NOMO-1 treated with DMSO at 0.1 percent for 48 hours (cell line): ENCODE results near the gene ASB13.
A peak's percentile ranks its signal among the peaks of the same experiment; 100 is the strongest.
"Not testable (repeated sequence)": the region's sequence is repeated elsewhere in the genome, so short reads cannot be mapped to it uniquely, and the experiment has no call there.

Experiments used
- DNase-seq: peaks from one replicate; lab custom pipeline; 2025; ENCODE audit not compliant: unreplicated experiment; lab: John Stamatoyannopoulos, UW

ASB13 gene

GRCh38 chr10:5625992-5626777 lies 40.2 kb downstream of the ASB13 start:
- no peak for DNase-seq

- no peak for DNase-seq
Measured at GRCh38 chr10:5624701-5625100, 41.7 kb downstream of the ASB13 start.

- DNase-seq: peak; percentile 60
Measured at GRCh38 chr10:5623081-5623748, 43.2 kb downstream of the ASB13 start.

GRCh38 chr10:5622186-5622960 lies 44.0 kb downstream of the ASB13 start:
- no peak for DNase-seq

GRCh38 chr10:5621371-5621770 lies 45.0 kb downstream of the ASB13 start:
- DNase-seq: not testable (repeated sequence)

- DNase-seq: no peak
Measured at GRCh38 chr10:5620966-5621365, 45.4 kb downstream of the ASB13 start.

- no peak for DNase-seq
Measured at GRCh38 chr10:5620223-5620721, 46.1 kb downstream of the ASB13 start.

- DNase-seq: no peak
Measured at GRCh38 chr10:5619362-5620211, 46.8 kb downstream of the ASB13 start.

GRCh38 chr10:5618829-5619228 lies 47.6 kb downstream of the ASB13 start:
- DNase-seq: no peak

- DNase-seq: no peak
Measured at GRCh38 chr10:5618042-5618441, 48.4 kb downstream of the ASB13 start.

GRCh38 chr10:5617521-5617920 lies 48.9 kb downstream of the ASB13 start:
- no peak for DNase-seq

GRCh38 chr10:5616836-5617235 lies 49.6 kb downstream of the ASB13 start:
- no peak for DNase-seq

- DNase-seq: no peak
Measured at GRCh38 chr10:5616046-5616445, 50.3 kb downstream of the ASB13 start.

GRCh38 chr10:5615316-5615715 lies 51.1 kb downstream of the ASB13 start:
- no peak for DNase-seq

- no peak for DNase-seq
Measured at GRCh38 chr10:5614155-5614721, 52.2 kb downstream of the ASB13 start.

GRCh38 chr10:5613481-5614154 lies 52.8 kb downstream of the ASB13 start:
- no peak for DNase-seq

- no peak for DNase-seq
Measured at GRCh38 chr10:5611899-5612680, 54.3 kb downstream of the ASB13 start.

- DNase-seq: no peak
Measured at GRCh38 chr10:5609952-5610616, 56.3 kb downstream of the ASB13 start.
